ENCODE measurements around the gene CTNNBL1. TPM values are rescaled to one million over a fixed set of nuclear protein-coding genes. Genes with fewer than 3 reads are reported as not detected.

The CTNNBL1 gene
- total RNA-seq, 1 donor from 2014 or later: 33.3 TPM

GRCh38 chr20:37822141-37822601, 128.3 kb downstream of the CTNNBL1 start:
- intact Hi-C loops (cut with DNase I): no loop called here
- H3K9me3 ChIP-seq: no peaks in the 10 kb centered on the region
- no peaks in the 10 kb centered on the region for H3K4me1 ChIP-seq
- H3K27ac ChIP-seq: no peak overlapping the region
- H3K4me3 ChIP-seq: no peak overlapping the region
- TF ChIP-seq, protein P1, sequence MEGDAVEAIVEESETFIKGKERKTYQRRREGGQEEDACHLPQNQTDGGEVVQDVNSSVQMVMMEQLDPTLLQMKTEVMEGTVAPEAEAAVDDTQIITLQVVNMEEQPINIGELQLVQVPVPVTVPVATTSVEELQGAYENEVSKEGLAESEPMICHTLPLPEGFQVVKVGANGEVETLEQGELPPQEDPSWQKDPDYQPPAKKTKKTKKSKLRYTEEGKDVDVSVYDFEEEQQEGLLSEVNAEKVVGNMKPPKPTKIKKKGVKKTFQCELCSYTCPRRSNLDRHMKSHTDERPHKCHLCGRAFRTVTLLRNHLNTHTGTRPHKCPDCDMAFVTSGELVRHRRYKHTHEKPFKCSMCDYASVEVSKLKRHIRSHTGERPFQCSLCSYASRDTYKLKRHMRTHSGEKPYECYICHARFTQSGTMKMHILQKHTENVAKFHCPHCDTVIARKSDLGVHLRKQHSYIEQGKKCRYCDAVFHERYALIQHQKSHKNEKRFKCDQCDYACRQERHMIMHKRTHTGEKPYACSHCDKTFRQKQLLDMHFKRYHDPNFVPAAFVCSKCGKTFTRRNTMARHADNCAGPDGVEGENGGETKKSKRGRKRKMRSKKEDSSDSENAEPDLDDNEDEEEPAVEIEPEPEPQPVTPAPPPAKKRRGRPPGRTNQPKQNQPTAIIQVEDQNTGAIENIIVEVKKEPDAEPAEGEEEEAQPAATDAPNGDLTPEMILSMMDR (IDR thresholded peaks at IDR 0.05): no peak
- H3K36me3 ChIP-seq: peaks cover 0 to 3% of the 10 kb centered on the region in 2 donors
- no peaks in the 10 kb centered on the region for H3K27me3 ChIP-seq
- DNase-seq (ENCODE audit: low spot score in 2 of 2): no peak

GRCh38 chr20:37823296-37823980, 129.6 kb downstream of the CTNNBL1 start:
- TF ChIP-seq, protein P1 (IDR thresholded peaks at IDR 0.05): no peak
- intact Hi-C loops (cut with DNase I): no loop called here
- H3K4me1 ChIP-seq: no peaks in the 10 kb centered on the region
- peaks cover 0 to 3% of the 10 kb centered on the region in 2 donors for H3K36me3 ChIP-seq
- no peak overlapping the region for H3K27ac ChIP-seq
- H3K9me3 ChIP-seq: no peaks in the 10 kb centered on the region
- H3K27me3 ChIP-seq: no peaks in the 10 kb centered on the region
- no peak for DNase-seq (ENCODE audit: low spot score in 2 of 2)
- no peak overlapping the region for H3K4me3 ChIP-seq

GRCh38 chr20:37827605-37828004, 133.8 kb downstream of the CTNNBL1 start:
- Histone ChIP-seq H3K9me3 (no peaks in the 10 kb centered on the region), H3K4me1 (no peaks in the 10 kb centered on the region), H3K4me3 (no peak overlapping the region), H3K27me3 (no peaks in the 10 kb centered on the region), H3K27ac (no peak overlapping the region), H3K36me3 (no peaks in the 10 kb centered on the region)
- no peak for DNase-seq (ENCODE audit: low spot score in 2 of 2)
- TF ChIP-seq, protein P1 (IDR thresholded peaks at IDR 0.05): no peak
- intact Hi-C loops (cut with DNase I): no loop called here

DNA sequence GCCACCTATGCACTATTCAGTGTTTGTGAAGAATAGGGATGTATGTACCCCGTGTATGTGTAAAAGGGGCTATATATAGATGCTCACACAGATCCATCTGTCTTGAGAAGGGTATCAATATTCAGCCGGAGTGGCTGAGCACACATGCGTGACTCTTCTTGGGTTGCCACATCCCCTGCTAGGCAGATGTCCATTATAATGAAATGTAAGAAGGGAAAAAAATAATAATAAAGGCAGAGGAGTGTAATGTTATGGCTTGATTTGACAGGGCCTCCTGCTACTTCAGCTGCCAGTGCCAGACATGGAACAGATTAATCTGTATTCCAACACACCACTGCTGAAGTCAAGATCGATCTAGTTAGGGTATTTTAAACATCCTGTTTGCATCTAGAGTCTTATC, 134.9 kb downstream of the CTNNBL1 start:
- no peaks in the 10 kb centered on the region for H3K4me1 ChIP-seq
- TF ChIP-seq, protein P1 (IDR thresholded peaks at IDR 0.05): no peak
- intact Hi-C loops (cut with DNase I): no loop called here
- no peaks in the 10 kb centered on the region for H3K36me3 ChIP-seq
- no peak overlapping the region for H3K27ac ChIP-seq
- no peak for DNase-seq (ENCODE audit: low spot score in 2 of 2)
- H3K27me3 ChIP-seq: no peaks in the 10 kb centered on the region
- H3K9me3 ChIP-seq: no peaks in the 10 kb centered on the region
- H3K4me3 ChIP-seq: no peak overlapping the region

DNA sequence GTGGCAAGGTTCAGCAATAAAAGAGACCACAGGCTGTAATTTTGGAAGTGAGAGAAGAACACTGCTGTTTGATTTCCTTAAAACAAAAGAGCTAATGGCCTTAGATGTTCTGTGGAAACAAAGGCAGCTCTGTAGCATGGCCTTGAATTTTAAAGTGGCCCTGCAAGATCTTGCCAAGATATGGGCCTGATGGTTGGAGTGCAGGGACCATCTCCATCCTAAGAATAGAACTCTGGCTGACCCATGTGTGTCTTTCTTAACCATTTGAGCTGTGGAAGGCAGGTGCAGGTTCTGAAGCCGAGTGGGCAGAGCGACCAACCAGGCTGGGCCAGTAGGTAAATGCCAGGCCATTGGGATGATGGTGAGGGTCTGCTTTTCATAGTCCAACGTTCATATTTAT, 135.3 kb downstream of the CTNNBL1 start:
- Histone ChIP-seq H3K27ac (no peak overlapping the region), H3K4me3 (no peak overlapping the region)
- intact Hi-C loops (cut with DNase I): no loop called here

More for the DNA sequence above, 135.3 kb downstream of the CTNNBL1 start:
- no peak for DNase-seq (ENCODE audit: low spot score in 2 of 2)
- TF ChIP-seq, protein P1 (IDR thresholded peaks at IDR 0.05): no peak
- H3K4me1 ChIP-seq: no peaks in the 10 kb centered on the region
- no peaks in the 10 kb centered on the region for H3K27me3 ChIP-seq
- H3K36me3 ChIP-seq: no peaks in the 10 kb centered on the region
- H3K9me3 ChIP-seq: no peaks in the 10 kb centered on the region
